GM19351 (cell line): ENCODE data around the gene RAP2A.

Experiments
- ATAC-seq: cut with Tn5 transposase; IDR thresholded peaks from one replicate; pipeline ENCODE4 v1.9.1; 2021; ENCODE audit warnings: mild to moderate bottlenecking, moderate library complexity; ENCODE audit not compliant: unreplicated experiment

The RAP2A gene

GRCh38 chr13:97492684-97493371 lies 58.9 kb downstream of the RAP2A start:
- no peak for ATAC-seq

- ATAC-seq, result no peak
Observed at GRCh38 chr13:97493456-97493855, 59.5 kb downstream of the RAP2A start.

GRCh38 chr13:97495678-97496077 lies 61.7 kb downstream of the RAP2A start:
- no peak for ATAC-seq

GRCh38 chr13:97496511-97496910 lies 62.5 kb downstream of the RAP2A start:
- no peak for ATAC-seq

GRCh38 chr13:97497400-97497799 lies 63.4 kb downstream of the RAP2A start:
- no peak for ATAC-seq

- ATAC-seq, result no peak
Observed at GRCh38 chr13:97498419-97498818, 64.5 kb downstream of the RAP2A start.

- no peak for ATAC-seq
Observed at GRCh38 chr13:97499181-97499580, 65.2 kb downstream of the RAP2A start.

- no peak for ATAC-seq
Observed at GRCh38 chr13:97502181-97502580, 68.2 kb downstream of the RAP2A start.

- no peak for ATAC-seq
Observed at GRCh38 chr13:97502706-97503105, 68.7 kb downstream of the RAP2A start.

- ATAC-seq, result no peak
Observed at GRCh38 chr13:97505017-97505416, 71.0 kb downstream of the RAP2A start.

GRCh38 chr13:97506511-97506910 lies 72.5 kb downstream of the RAP2A start:
- no peak for ATAC-seq

- no peak for ATAC-seq
Observed at GRCh38 chr13:97512732-97513131, 78.8 kb downstream of the RAP2A start.

GRCh38 chr13:97515643-97516042 lies 81.7 kb downstream of the RAP2A start:
- ATAC-seq, result no peak

- no peak for ATAC-seq
Observed at GRCh38 chr13:97517967-97518366, 84.0 kb downstream of the RAP2A start.
